Psoas muscle (tissue), 8 donors: Measurements from ENCODE around the gene CBX5. TPM values are rescaled to one million over a fixed set of nuclear protein-coding genes. Genes with fewer than 3 reads are reported as not detected.
"Not testable (repeated sequence)": the region's sequence is repeated elsewhere in the genome, so short reads cannot be mapped to it uniquely, and the experiment has no call there.

Source experiments
- ATAC-seq, 4 donors: fragments of 200-7000 bp; cut with Tn5 transposase; one replicate each; pipeline ENCODE4 v1.9.1; 2020; ENCODE audit warnings: moderate library complexity in 3 of 4, mild to moderate bottlenecking in 2 of 4
- DNase-seq, 2 donors: peaks; one replicate each; pipeline ENCODE4 v3.0.0-alpha.2; 2020
- H3K27ac ChIP-seq: fragments of 200-600 bp; one replicate; pipeline ENCODE4 v1.8.0; 2022
- H3K27me3 ChIP-seq, 3 donors: fragments of 200-600 bp in 1 of 3; one replicate each; pipeline versions ENCODE4 v1.6.1 to v1.8.0; 2013 to 2022; ENCODE audit warnings: low read length in 2 of 3, mild to moderate bottlenecking in 2 of 3, moderate library complexity in 1 of 3; ENCODE audit not compliant: insufficient read depth in 3 of 3
- H3K36me3 ChIP-seq, 2 donors: fragments of 200-600 bp in 1 of 2; one replicate each; pipeline versions ENCODE4 v1.6.1 to v1.8.0; 2013 to 2022; ENCODE audit warnings: low read depth in 1 of 2, mild to moderate bottlenecking in 1 of 2, moderate library complexity in 1 of 2; ENCODE audit not compliant: insufficient read depth in 1 of 2
- H3K4me1 ChIP-seq: fragments of 200-600 bp; one replicate; pipeline ENCODE4 v1.8.0; 2022
- H3K4me3 ChIP-seq: fragments of 200-600 bp; one replicate; pipeline ENCODE4 v1.8.0; 2022; ENCODE audit warnings: mild to moderate bottlenecking
- H3K9me3 ChIP-seq: fragments of 200-600 bp; one replicate; pipeline ENCODE4 v1.8.0; 2022
- WGBS, 3 donors: extraction: QIAGEN DNeasy Blood & Tissue Kit; methylation state at CpG; one replicate each; pipeline versions ENCODE4 v1.1.6 to v1.1.7; 2013; 5-methylcytosine and 5-hydroxymethylcytosine counted together
- intact Hi-C, 2 donors: fragments of 100-400 bp; cut with DNase I; formaldehyde crosslinking; loops; one replicate each; pipeline versions ENCODE4 v1.11.0 to v1.14.2; 2022
- polyA plus RNA-seq, 3 donors: library from polyadenylated mRNA; stranded (reverse); fragments of 200-250 nt; gene quantifications; one replicate each; pipeline ENCODE4 v1.2.3, GENCODE V29; 2013
- total RNA-seq, 4 donors: library from RNA; stranded (reverse); fragmentation: NEBNext Ultra II Directional in 2 of 4; extraction: Animal tissue kit (Norgen Biotek cat#: 25700) in 2 of 4; gene quantifications; one replicate each; pipeline versions ENCODE4 v1.2.1 to v1.2.4, GENCODE V29; 2021 to 2023
- TF ChIP-seq, protein P1 (sequence below): fragments of 200-600 bp; IDR thresholded peaks from one replicate; pipeline ENCODE4 v1.8.0; 2022; ENCODE audit warnings: antibody characterized with exemption
- donor health status: healthy with polysubstance abuse.
- donor health status: DM: no; HTN: no; CAD: no; lungs with moderate emphysema.
- donor health status: Bipolar disorder and iron deficiency.
- donor health status: healthy.
- donor health status: DM: yes; HTN: yes; CAD: no.
- donor health status: DM: no; HTN: no; CAD: no.
- donor health status: DM: no; HTN: no; CAD: no.
- donor health status: DM: yes; HTN: yes; CAD: no.

CBX5 gene
- total and polyA plus RNA-seq, 7 donors = 5.2 to 19.3 (median 12.1) TPM

DNA sequence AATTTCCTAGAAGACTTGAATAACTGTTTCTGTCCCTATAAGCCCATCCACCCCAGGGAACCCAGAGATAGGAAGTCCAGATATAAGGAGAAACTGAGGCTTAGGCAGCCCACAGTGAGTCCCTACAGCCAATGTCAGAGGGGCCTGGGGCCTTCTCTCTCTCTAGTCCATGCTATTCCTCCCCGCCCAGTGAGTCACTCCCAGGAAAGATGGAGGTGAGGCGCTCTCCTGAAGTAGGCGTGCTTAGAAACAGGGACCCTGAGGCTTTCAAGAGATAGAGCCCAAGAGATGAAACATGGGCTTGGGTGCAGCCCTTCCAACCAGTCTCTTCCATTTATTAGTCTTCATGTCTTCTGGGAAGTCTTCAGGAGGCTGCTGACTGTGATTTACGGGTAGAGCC, 88.8 kb downstream of the CBX5 start:
- H3K27ac ChIP-seq = peak overlapping the region; percentile 19
- ATAC-seq (peak in 3 of 4 donors; percentile 6 to 17 (median 8)), DNase-seq (no peak)
- peaks cover 21% of the 10 kb centered on the region for H3K4me1 ChIP-seq
- intact Hi-C loops = loop anchor here in 1 of 2 donors (1.0 kb wide), 1 partner anchor 159 kb away; no protein-coding TSS in a partner anchor
- TF ChIP-seq, protein P1, sequence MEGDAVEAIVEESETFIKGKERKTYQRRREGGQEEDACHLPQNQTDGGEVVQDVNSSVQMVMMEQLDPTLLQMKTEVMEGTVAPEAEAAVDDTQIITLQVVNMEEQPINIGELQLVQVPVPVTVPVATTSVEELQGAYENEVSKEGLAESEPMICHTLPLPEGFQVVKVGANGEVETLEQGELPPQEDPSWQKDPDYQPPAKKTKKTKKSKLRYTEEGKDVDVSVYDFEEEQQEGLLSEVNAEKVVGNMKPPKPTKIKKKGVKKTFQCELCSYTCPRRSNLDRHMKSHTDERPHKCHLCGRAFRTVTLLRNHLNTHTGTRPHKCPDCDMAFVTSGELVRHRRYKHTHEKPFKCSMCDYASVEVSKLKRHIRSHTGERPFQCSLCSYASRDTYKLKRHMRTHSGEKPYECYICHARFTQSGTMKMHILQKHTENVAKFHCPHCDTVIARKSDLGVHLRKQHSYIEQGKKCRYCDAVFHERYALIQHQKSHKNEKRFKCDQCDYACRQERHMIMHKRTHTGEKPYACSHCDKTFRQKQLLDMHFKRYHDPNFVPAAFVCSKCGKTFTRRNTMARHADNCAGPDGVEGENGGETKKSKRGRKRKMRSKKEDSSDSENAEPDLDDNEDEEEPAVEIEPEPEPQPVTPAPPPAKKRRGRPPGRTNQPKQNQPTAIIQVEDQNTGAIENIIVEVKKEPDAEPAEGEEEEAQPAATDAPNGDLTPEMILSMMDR = no peak
- H3K9me3 ChIP-seq = no peaks in the 10 kb centered on the region
- 48 to 62% (median 53%) methylated on average over 4 of the region's 4 CpGs for WGBS, 3 donors
- H3K27me3 ChIP-seq = no peaks in the 10 kb centered on the region
- peak overlapping the region; percentile 6 for H3K4me3 ChIP-seq
- peaks cover 0 to 12% of the 10 kb centered on the region in 2 donors for H3K36me3 ChIP-seq

DNA sequence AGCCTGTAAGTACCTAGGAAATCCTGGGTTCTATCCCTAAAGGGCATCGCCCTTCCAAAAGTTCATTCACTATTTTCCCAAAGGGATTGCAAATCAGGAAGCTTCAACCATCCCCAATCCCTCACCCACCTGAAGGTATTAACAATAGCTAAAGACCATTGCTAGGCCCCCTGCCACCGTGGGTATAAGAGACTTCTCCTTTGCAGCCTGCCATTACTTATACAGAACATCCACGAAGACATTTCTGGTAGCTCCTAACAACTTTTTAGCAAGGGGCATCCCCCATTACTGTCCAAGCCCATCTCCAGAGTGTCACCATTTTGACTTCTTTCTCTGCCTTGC, 90.8 kb downstream of the CBX5 start:
- Histone ChIP-seq H3K4me1 (peaks cover 15% of the 10 kb centered on the region), H3K9me3 (no peaks in the 10 kb centered on the region), H3K27me3 (no peaks in the 10 kb centered on the region), H3K4me3 (peak overlapping the region; percentile 96), H3K27ac (no peak overlapping the region), H3K36me3 (peaks cover 0 to 19% of the 10 kb centered on the region in 2 donors)
- ATAC-seq (peak in 1 of 4 donors; percentile 5), DNase-seq (no peak)
- WGBS, 3 donors = 12 to 15% (median 14%) methylated on average over 3 of the region's 3 CpGs
- TF ChIP-seq, protein P1 = no peak
- intact Hi-C loops = loop anchor here in 1 of 2 donors (5.0 kb wide), 1 partner anchor 62 kb away; no protein-coding TSS in a partner anchor

DNA sequence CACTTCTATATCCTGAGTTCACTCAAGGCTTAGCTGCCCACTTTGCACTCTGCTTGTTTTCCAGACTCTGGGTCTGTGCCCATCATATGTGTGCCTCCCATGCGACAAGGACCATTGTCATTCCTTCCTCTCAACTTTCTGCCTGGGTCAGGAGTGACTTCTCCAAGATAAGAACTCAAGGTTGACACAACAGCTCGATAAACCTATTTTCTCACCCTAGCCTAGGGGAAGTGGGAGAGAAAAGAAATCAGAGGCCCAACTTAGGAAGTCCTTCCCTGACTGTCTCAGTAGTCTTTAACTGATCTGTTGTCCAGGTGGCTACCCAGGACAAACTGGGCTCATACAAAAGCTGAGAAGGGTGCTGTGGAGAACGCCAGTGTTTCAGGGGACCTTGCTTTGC, 92.8 kb downstream of the CBX5 start:
- Histone ChIP-seq H3K4me3 (no peak overlapping the region), H3K27ac (no peak overlapping the region), H3K27me3 (no peaks in the 10 kb centered on the region), H3K4me1 (peaks cover 15% of the 10 kb centered on the region), H3K9me3 (no peaks in the 10 kb centered on the region), H3K36me3 (peaks cover 0 to 34% of the 10 kb centered on the region in 2 donors)
- WGBS, 3 donors = 91 to 94% (median 91%) methylated on average over 3 of the region's 3 CpGs
- intact Hi-C loops = loop anchor here in 1 of 2 donors (5.0 kb wide), 1 partner anchor 60 kb away; no protein-coding TSS in a partner anchor
- ATAC-seq (no peak), DNase-seq (no peak)
- TF ChIP-seq, protein P1 = no peak

DNA sequence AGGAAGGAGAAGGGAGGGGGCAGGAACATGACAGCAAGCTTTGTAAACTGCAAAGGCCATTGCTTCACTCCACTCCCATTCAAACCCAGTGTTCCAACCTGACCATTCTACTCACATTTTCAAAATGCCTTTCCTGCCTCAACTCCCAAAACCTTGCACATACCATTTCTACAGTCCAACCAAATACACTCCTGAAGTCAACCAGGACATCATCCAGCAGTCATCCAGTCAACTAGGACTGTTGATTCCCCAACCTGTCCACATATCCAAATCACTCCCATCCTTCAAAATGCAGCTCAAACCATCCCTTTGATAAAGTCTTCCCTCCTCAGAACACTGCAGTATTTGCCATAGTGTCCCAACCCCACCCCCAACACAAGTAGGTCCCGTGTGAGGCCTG, 94.0 kb downstream of the CBX5 start:
- Histone ChIP-seq H3K27me3 (no peaks in the 10 kb centered on the region), H3K9me3 (no peaks in the 10 kb centered on the region), H3K27ac (no peak overlapping the region), H3K4me1 (peaks cover 7% of the 10 kb centered on the region), H3K36me3 (peaks cover 0 to 46% of the 10 kb centered on the region in 2 donors), H3K4me3 (no peak overlapping the region)
- no peak for DNase-seq
- TF ChIP-seq, protein P1 = no peak
- intact Hi-C loops = loop anchor here in 1 of 2 donors (5.0 kb wide), 1 partner anchor 59 kb away; no protein-coding TSS in a partner anchor
- 68 to 81% (median 78%) methylated on average over 1 of the region's 1 CpG for WGBS, 3 donors
- no peak for ATAC-seq

DNA sequence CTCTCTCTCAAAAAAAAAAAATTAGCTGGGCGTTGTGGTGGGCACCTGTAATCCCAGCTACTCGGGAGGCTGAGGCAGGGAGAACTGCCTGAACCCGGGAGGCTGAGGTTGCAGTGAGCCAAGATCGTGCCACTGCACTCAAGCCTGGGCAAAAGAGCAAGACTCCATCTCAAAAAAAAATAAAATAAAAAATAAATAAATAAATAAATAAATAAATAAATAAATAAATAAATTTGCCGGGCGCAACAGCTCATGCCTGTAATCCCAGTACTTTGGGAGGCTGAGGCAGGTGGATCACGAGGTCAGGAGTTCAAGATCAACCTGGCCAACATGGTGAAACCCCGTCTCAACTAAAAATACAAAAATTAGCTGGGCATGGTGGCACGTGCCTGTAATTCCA, 94.6 kb downstream of the CBX5 start:
- peaks cover 0 to 52% of the 10 kb centered on the region in 2 donors for H3K36me3 ChIP-seq

More for the DNA sequence above, 94.6 kb downstream of the CBX5 start:
- not testable (repeated sequence) for H3K4me1 ChIP-seq, H3K4me3 ChIP-seq, ATAC-seq, H3K27ac ChIP-seq, H3K9me3 ChIP-seq, H3K27me3 ChIP-seq, DNase-seq
- intact Hi-C loops = loop anchor here in 1 of 2 donors (5.0 kb wide), 1 partner anchor 58 kb away; no protein-coding TSS in a partner anchor
- 83 to 95% (median 92%) methylated on average over 7 to 9 of the region's 9 CpGs for WGBS, 3 donors
